HEK293T (cell line): ENCODE data around the gene SIRT5.

Experiments
- CTCF ChIA-PET: fragments of 350-600 bp; formaldehyde crosslinking; extraction: SDS; loops from one replicate; lab custom pipeline; 2021; ENCODE audit warnings: antibody characterized with exemption, inconsistent platforms; lab: Yijun Ruan, JAX
- POLR2A ChIA-PET: fragments of 350-600 bp; formaldehyde crosslinking; extraction: SDS; loops from one replicate; lab custom pipeline; 2020; ENCODE audit warnings: antibody characterized with exemption, inconsistent platforms; lab: Yijun Ruan, JAX
- DNase-seq: peaks from one replicate; pipeline ENCODE4 v3.0.0; 2012; ENCODE audit warnings: mixed read lengths; ENCODE audit errors: extremely low spot score
- ARNT ChIP-seq: fragments of 450-650 bp; IDR thresholded peaks from 2 replicates; pipeline ENCODE4 v1.6.1; 2017; ENCODE audit warnings: mild to moderate bottlenecking
- BHLHE40 ChIP-seq: fragments of 450-650 bp; IDR thresholded peaks from 2 replicates; pipeline ENCODE4 v1.6.1; 2016; ENCODE audit warnings: mild to moderate bottlenecking, moderate library complexity, borderline replicate concordance
- CTBP1 ChIP-seq: fragments of 450-650 bp; IDR thresholded peaks from 2 replicates; pipeline ENCODE4 v1.6.1; 2016; ENCODE audit warnings: borderline replicate concordance
- ELF4 ChIP-seq: fragments of 450-650 bp; IDR thresholded peaks from 2 replicates; pipeline ENCODE4 v1.6.1; 2017; ENCODE audit warnings: antibody characterized with exemption
- FOXA1 ChIP-seq: fragments of 450-650 bp; IDR thresholded peaks from 2 replicates; pipeline ENCODE4 v1.6.1; 2016; ENCODE audit warnings: mild to moderate bottlenecking
- FOXK2 ChIP-seq: fragments of 450-650 bp; IDR thresholded peaks from 2 replicates; pipeline ENCODE4 v1.6.1; 2016; ENCODE audit warnings: mild to moderate bottlenecking
- FOXM1 ChIP-seq: fragments of 450-650 bp; IDR thresholded peaks from 2 replicates; pipeline ENCODE4 v1.6.1; 2017; ENCODE audit warnings: mild to moderate bottlenecking, borderline replicate concordance
- HDGF ChIP-seq: fragments of 450-650 bp; IDR thresholded peaks from 2 replicates; pipeline ENCODE4 v1.6.1; 2017; ENCODE audit warnings: antibody characterized with exemption, borderline replicate concordance
- L3MBTL2 ChIP-seq: fragments of 450-650 bp; conservative IDR thresholded peaks from 2 replicates; pipeline ENCODE4 v1.6.1; 2016; ENCODE audit warnings: mild to moderate bottlenecking
- LEF1 ChIP-seq: fragments of 450-650 bp; IDR thresholded peaks from 2 replicates; pipeline ENCODE4 v1.6.1; 2017; ENCODE audit warnings: mild to moderate bottlenecking, borderline replicate concordance
- NFRKB ChIP-seq: fragments of 450-650 bp; IDR thresholded peaks from 2 replicates; pipeline ENCODE4 v1.6.1; 2016; ENCODE audit warnings: mild to moderate bottlenecking, moderate library complexity
- SP1 ChIP-seq: fragments of 450-650 bp; IDR thresholded peaks from 2 replicates; pipeline ENCODE4 v1.6.1; 2017
- SUZ12 ChIP-seq: fragments of 450-650 bp; IDR thresholded peaks from 2 replicates; pipeline ENCODE4 v1.6.1; 2016; ENCODE audit warnings: mild to moderate bottlenecking
- TARDBP ChIP-seq: fragments of 450-650 bp; IDR thresholded peaks from 2 replicates; pipeline ENCODE4 v1.6.1; 2016
- ZNF384 ChIP-seq: fragments of 450-650 bp; IDR thresholded peaks from 2 replicates; pipeline ENCODE4 v1.6.1; 2016
- TF ChIP-seq, protein P1 (sequence below): fragments of 450-650 bp; IDR thresholded peaks from 2 replicates; pipeline ENCODE4 v1.6.1; 2016

The SIRT5 gene

DNA sequence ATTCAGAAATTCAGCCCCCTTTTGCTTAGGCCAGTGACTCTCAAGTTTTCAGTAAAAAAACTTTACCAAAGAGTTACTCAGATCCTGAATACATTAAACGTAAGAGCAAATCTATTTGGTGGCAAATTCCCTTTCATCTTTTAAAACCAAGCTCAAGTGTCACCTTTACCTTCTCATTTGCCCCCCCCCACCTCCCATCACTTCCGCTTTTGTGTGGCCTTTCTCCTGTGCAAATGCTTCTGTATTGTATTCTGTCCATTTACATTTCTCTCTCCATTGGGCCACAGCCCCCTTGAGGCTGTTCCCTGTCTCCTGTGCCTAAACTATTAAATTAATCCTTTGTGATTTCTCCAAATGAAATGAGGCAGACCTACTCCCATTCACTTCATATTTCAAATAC, 42.7 kb downstream of the SIRT5 start:
- CTCF ChIA-PET: interaction anchor here (0.6 to 0.7 kb wide), 2 partner anchors 178 to 212 kb away, joined by 3 to 4 read pairs; no protein-coding TSS in a partner anchor
- TF ChIP-seq HDGF (no peak), ARNT (no peak)
- POLR2A ChIA-PET: interaction anchor here (3.3 to 3.6 kb wide), 2 partner anchors 42 to 93 kb away, joined by 27 to 29 read pairs; partner anchors contain the start of genes RANBP9 and SIRT5
- DNase-seq: no peak

DNA sequence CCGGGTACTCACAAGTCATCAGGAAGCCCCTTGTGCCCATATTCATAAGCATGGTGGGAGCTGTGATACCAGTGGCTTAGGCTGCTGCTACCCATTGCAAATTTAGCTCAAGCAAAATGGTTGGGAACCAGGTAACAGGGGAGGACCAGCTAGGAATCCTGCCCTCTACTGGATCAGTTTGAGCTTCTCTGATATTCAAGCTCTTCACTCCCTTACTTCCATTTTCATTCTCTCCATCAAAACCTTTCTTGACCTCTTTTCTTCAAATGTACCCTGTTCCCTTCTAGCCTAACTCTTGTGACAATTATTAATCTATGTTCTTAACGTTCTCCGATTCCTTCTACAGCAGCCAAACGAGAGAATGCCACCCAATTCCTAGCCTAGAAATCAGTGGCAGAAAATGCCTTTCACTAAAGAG, 50.5 kb downstream of the SIRT5 start:
- TF ChIP-seq FOXK2 (no peak), LEF1 (no peak), FOXA1 (no peak), BHLHE40 (no peak), FOXM1 (no peak), ELF4 (no peak), ARNT (no peak)
- TF ChIP-seq, protein P1, sequence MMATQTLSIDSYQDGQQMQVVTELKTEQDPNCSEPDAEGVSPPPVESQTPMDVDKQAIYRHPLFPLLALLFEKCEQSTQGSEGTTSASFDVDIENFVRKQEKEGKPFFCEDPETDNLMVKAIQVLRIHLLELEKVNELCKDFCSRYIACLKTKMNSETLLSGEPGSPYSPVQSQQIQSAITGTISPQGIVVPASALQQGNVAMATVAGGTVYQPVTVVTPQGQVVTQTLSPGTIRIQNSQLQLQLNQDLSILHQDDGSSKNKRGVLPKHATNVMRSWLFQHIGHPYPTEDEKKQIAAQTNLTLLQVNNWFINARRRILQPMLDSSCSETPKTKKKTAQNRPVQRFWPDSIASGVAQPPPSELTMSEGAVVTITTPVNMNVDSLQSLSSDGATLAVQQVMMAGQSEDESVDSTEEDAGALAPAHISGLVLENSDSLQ: no peak
- POLR2A ChIA-PET: interaction anchor here (0.8 to 1.1 kb wide), 4 partner anchors 8 to 86 kb away, joined by 4 to 19 read pairs (median 4); partner anchors contain the start of genes NOL7 and SIRT5
- CTCF ChIA-PET: interaction anchor here (0.5 to 2.0 kb wide), 7 partner anchors 9 to 339 kb away, joined by 3 to 19 read pairs (median 4); partner anchors contain the start of gene NOL7
- DNase-seq: peak; percentile 58

DNA sequence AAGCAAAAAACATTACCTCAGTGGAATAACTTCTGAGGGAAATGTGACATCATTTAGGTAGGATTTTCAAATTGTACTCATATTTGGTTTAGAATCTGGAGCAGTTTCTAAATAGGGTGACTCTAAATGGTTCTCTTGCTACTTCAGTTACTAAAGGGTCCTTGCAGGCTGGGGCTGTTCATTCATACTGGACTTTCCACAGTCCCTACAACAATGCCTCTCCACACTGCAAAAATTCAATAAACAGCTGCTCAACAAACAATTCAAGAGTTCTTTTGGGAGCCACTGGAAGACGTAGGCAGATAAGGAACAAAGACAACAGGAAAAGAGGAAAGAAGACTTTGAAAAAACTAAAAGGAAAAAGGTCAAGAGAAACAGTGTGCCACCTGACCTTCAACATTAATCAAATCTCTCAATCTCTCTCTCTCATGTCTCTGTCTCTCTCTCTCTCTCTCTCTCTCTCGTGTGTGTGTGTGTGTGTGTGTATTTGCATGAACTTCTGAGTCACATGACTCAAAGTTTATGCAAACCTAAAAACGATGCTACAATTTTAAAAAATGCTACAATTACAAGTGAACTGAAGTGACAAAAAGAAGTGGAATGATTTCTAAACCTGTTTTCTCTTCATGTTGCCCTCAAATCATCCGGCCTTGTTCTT, 55.2 kb downstream of the SIRT5 start:
- CTCF ChIA-PET: no interaction called here
- POLR2A ChIA-PET: interaction anchor here (3.8 kb wide), 1 partner anchor 15 kb away, joined by 15 read pairs; the partner anchor contains the start of gene NOL7
- TF ChIP-seq ZNF384 (no peak), FOXM1 (no peak), TARDBP (no peak), ARNT (no peak), SP1 (no peak), SUZ12 (no peak), FOXK2 (no peak), CTBP1 (no peak), FOXA1 (no peak), NFRKB (no peak), LEF1 (no peak), BHLHE40 (no peak), HDGF (no peak), L3MBTL2 (no peak), ELF4 (no peak)
- TF ChIP-seq, protein P1: no peak
- DNase-seq: no peak

DNA sequence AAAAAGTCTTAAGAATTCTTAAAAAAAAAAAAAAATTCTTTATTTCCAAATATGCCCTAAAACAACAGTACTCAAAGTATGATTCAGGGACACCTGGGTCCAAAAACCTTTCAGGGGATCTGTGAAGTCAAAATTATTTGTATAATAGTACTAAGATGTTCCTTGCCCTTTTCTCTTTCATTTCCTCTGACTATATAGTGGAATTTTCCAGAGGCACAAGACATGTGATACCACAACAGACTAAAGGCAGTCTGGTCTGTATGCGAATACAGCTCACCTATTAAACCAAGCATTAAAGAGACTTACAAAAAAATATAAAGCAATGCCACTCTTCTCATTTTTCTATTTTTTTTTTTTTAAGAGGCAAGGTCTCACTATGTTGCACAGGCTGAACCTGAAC, 56.1 kb downstream of the SIRT5 start:
- CTCF ChIA-PET: interaction anchor here (0.6 kb wide), 1 partner anchor 352 kb away, joined by 3 read pairs; no protein-coding TSS in a partner anchor
- TF ChIP-seq SUZ12: no peak
- no peak for TF ChIP-seq L3MBTL2
- no peak for TF ChIP-seq ARNT
- POLR2A ChIA-PET: interaction anchor here (3.8 kb wide), 1 partner anchor 16 kb away, joined by 15 read pairs; the partner anchor contains the start of gene NOL7
- DNase-seq: no peak

DNA sequence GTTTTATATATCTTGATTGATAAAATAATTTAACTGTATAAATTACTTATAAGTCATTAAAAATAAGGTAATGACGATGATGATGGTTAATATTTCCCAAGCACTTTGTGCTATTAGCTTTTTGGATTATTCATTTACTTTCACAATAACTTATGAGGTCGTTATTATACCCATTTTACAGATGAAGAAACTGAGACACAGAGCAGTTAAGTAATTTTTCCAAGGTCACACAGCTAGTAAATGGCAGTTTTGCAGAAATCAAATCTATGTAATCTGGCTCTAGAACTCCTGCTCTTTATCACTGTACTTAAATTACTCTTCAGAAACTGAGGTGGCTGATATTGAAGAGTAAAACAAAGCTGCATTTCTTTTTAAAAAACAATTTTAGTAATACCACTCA, 58.9 kb downstream of the SIRT5 start:
- POLR2A ChIA-PET: interaction anchor here (0.7 to 1.1 kb wide), 2 partner anchors 9 to 1735 kb away, joined by 3 to 4 read pairs; no protein-coding TSS in a partner anchor
- no peak for TF ChIP-seq HDGF
- TF ChIP-seq FOXK2: no peak
- no peak for TF ChIP-seq TARDBP
- no peak for TF ChIP-seq ZNF384
- no peak for TF ChIP-seq ARNT
- no peak for TF ChIP-seq BHLHE40
- TF ChIP-seq ELF4: no peak
- TF ChIP-seq FOXM1: no peak
- TF ChIP-seq, protein P1: no peak
- no peak for TF ChIP-seq L3MBTL2
- no peak for TF ChIP-seq SUZ12
- TF ChIP-seq SP1: no peak
- TF ChIP-seq NFRKB: no peak
- no peak for TF ChIP-seq CTBP1
- TF ChIP-seq FOXA1: no peak
- CTCF ChIA-PET: no interaction called here

DNA sequence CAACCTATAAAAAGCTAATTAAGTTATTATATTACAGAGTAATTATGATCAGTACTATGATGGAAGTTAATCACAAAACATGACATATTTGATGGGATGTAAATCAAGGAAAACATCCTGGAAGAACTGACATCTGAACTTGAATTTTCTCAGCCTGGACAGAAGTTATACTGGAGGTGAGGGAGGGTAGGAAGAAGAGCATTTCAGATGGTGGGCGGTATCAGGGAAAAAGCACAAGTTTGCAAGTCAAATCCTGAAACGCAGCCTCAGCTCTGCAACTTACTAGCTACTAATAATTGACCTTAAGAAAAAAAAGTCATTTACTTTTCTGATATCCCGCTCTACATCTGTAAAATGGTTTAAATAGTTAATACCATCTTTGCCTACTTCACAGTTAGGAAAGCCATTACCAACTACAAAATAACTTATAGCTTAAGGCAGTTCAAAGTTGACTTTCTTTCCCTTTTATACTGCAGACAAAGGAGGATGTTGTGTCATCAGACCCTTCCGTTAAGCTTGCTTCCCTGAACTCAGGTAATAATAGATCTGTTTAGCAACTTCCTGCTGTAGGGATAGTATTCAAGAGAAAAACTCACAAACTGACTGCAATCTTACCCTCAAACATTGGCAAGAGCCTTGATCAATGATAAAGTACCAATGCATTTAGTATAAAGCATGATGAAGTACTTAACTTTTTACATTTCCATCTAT, 61.7 kb downstream of the SIRT5 start:
- ChIA-PET POLR2A (no interaction called here), CTCF (interaction anchor here (0.8 kb wide), 1 partner anchor 21 kb away, joined by 3 read pairs; the partner anchor contains the start of gene NOL7)
- no peak for DNase-seq
- TF ChIP-seq FOXM1 (no peak), ZNF384 (no peak), FOXA1 (no peak), SP1 (no peak), HDGF (no peak), BHLHE40 (no peak), ELF4 (no peak), LEF1 (no peak)

More for the DNA sequence above, 58.9 kb downstream of the SIRT5 start:
- no peak for DNase-seq
